HG03064 (cell line): Measurements from ENCODE around the gene DTNBP1.

Experiments used
- ATAC-seq: cut with Tn5 transposase; IDR thresholded peaks from one replicate; pipeline ENCODE4 v1.9.1; 2021; ENCODE audit warnings: low read depth; ENCODE audit not compliant: unreplicated experiment

DTNBP1 gene

GRCh38 chr6:15594512-15595259 lies 68.1 kb downstream of the DTNBP1 start:
- no peak for ATAC-seq

GRCh38 chr6:15593798-15594197 lies 69.0 kb downstream of the DTNBP1 start:
- ATAC-seq, result no peak

GRCh38 chr6:15592610-15593009 lies 70.2 kb downstream of the DTNBP1 start:
- no peak for ATAC-seq

GRCh38 chr6:15588971-15589634 lies 73.7 kb downstream of the DTNBP1 start:
- ATAC-seq, result no peak

GRCh38 chr6:15586503-15586902 lies 76.3 kb downstream of the DTNBP1 start:
- ATAC-seq, result no peak

- no peak for ATAC-seq
Measured at GRCh38 chr6:15585760-15586214, 77.0 kb downstream of the DTNBP1 start.

- no peak for ATAC-seq
Measured at GRCh38 chr6:15582499-15582898, 80.3 kb downstream of the DTNBP1 start.

GRCh38 chr6:15581751-15582150 lies 81.1 kb downstream of the DTNBP1 start:
- no peak for ATAC-seq

- ATAC-seq, result no peak
Measured at GRCh38 chr6:15580326-15580725, 82.5 kb downstream of the DTNBP1 start.

GRCh38 chr6:15578716-15579391 lies 84.0 kb downstream of the DTNBP1 start:
- no peak for ATAC-seq

GRCh38 chr6:15577550-15578171 lies 85.2 kb downstream of the DTNBP1 start:
- no peak for ATAC-seq

GRCh38 chr6:15577106-15577505 lies 85.7 kb downstream of the DTNBP1 start:
- ATAC-seq, result no peak

GRCh38 chr6:15575357-15576033 lies 87.3 kb downstream of the DTNBP1 start:
- no peak for ATAC-seq

GRCh38 chr6:15574486-15574885 lies 88.3 kb downstream of the DTNBP1 start:
- ATAC-seq, result no peak

- no peak for ATAC-seq
Measured at GRCh38 chr6:15574023-15574422, 88.8 kb downstream of the DTNBP1 start.

- ATAC-seq, result no peak
Measured at GRCh38 chr6:15573384-15573783, 89.4 kb downstream of the DTNBP1 start.

- no peak for ATAC-seq
Measured at GRCh38 chr6:15572296-15573016, 90.4 kb downstream of the DTNBP1 start.

GRCh38 chr6:15570171-15570570 lies 92.7 kb downstream of the DTNBP1 start:
- ATAC-seq, result no peak

GRCh38 chr6:15569035-15569995 lies 93.5 kb downstream of the DTNBP1 start:
- no peak for ATAC-seq
